RPMI8226 (cell line): Measurements from ENCODE around the gene GRM4.
A peak's percentile ranks its signal among the peaks of the same experiment; 100 is the strongest.

ENCODE experiments used
- DNase-seq: peaks from one replicate; pipeline ENCODE4 v3.0.0-alpha.2; 2015

The GRM4 gene

DNA sequence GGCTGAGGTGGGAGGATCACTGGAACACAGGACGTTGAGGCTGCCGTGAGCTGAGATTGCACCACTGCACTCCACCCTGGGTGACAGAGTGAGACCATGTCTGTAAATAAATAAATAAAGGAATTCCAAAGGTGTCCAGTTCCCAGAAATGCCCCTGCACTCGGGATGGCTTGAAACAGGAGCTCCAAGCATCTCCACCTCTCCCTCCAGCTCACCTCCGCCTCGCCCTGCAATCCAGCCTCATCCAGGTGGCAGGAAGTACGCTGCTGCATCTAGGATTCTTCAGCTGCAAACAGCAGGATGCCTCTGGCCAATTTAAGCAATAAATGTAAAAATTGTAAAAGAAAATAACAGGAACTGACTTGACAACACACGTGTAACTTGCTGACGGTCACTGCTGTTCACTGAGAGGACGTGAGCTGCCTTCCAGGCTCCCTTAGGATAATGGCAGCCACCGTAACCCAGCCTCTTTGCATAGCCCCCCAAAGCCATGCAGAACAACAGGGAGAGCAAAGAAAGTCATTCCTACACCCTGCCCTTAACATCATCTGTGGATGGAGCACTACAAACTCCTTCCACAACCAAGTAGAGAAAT, 11.4 kb upstream of the GRM4 start:
- no peak for DNase-seq

- DNase-seq: no peak
These were observed 9.8 kb upstream of the GRM4 start for GRCh38 chr6:34155471-34156300.

GRCh38 chr6:34154668-34155447, 9.0 kb upstream of the GRM4 start:
- peak; percentile 63 for DNase-seq

GRCh38 chr6:34152806-34153520, 7.1 kb upstream of the GRM4 start:
- no peak for DNase-seq

- no peak for DNase-seq
These were observed 6.2 kb upstream of the GRM4 start for GRCh38 chr6:34152042-34152524.

DNA sequence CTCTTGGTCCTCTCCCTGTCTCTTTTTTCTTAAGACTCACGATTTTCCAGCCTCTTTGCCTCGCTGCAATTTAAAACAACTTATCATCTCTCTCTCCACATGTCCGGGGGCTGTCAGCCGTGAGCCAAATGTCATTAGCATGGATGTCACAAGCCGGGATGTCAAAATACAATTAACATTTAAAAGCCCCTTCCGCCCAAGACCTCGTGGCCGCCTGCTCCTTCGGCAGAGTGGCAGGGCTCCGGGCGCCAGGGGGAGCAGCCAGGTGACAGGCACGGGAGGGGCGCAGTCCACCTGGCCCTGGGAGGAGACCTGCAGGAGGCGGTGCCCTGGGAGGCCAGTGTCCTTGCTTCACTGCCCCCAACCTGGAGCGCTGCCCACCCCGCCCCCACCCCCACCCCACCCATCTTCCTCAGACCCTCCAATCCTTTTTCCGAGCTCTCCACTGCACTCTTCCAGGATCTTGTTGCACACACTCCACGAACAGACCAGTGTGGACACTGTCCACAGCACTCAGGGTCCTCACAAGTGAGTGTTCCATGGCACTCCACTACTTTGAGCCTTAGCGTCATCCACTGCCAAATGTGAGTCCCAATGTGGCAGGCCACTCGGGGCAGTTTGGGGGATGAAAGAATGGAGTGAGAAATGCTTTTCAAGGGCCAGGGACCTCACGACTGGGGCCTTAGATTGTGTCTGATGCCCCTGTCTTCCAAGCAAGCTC, 5.6 kb upstream of the GRM4 start:
- peak; percentile 52 for DNase-seq

- DNase-seq: no peak
These were observed 4.9 kb upstream of the GRM4 start for GRCh38 chr6:34150766-34151165.

DNA sequence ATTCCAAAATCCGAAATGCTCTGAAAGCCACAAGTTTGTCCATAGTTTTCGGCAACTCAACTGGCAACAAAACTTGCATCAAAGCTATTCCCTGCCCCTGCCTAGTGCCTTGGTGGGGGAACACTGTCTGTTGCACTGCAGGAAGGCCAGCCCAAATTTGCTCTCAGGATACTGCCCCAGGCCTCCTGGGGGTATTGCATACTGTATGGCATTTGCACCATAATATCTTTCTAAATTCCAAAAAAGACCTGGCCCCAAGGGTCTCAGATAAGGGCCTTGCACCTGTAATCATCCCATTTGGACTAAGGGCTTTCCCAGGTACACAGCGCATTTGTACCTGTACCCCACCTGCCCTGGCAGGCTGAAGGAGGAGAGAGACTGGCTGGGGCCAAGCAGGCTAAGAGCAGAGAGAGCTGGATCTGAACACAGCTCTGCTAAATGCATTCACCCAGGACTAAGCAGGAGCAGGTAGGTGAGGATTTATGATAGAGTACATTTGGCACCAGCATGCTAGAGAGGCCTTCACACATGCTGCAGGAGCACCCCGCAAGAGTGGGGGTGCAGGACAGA, 4.0 kb upstream of the GRM4 start:
- DNase-seq: no peak

GRCh38 chr6:34149452-34149810, 3.5 kb upstream of the GRM4 start:
- no peak for DNase-seq

DNA sequence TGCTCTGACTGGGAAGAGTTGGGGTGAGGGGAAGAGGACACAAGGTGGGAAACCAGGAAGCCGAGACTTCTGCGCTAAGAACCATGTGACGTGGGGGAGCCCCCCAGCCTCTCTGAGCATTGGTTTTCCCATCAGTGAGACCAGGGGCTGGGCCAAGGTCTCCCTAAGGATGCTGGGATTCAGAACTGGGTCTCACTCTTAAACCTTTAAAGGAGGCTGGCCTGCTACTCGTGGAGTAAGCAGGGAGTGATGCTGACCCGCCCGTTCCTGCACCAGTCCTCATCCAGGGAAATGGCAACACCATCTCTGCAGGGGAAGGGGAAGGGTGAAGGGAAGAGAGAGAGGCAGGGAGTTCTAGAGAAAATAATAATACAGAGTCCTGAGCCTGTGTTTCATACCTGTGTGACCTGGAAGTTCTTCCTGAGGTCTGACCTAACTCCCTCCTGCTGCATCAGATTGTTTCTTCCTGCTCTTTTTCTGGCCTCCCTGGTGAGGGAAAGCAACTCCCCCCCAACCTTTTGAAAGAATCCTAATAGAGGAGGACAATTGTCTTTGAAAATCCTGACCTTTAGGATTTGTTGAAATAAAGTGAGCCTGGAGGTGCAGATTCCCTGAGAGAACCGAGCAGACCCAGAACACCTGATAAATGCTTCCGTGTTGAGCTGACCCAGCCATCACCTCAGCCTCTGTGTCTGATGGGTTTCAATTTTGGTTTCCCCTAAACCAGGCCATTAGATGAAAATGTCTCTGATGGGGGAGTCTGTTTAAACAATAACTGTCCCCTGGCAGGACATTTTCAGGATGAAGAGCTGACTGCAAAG, 3.0 kb upstream of the GRM4 start:
- DNase-seq: no peak

DNA sequence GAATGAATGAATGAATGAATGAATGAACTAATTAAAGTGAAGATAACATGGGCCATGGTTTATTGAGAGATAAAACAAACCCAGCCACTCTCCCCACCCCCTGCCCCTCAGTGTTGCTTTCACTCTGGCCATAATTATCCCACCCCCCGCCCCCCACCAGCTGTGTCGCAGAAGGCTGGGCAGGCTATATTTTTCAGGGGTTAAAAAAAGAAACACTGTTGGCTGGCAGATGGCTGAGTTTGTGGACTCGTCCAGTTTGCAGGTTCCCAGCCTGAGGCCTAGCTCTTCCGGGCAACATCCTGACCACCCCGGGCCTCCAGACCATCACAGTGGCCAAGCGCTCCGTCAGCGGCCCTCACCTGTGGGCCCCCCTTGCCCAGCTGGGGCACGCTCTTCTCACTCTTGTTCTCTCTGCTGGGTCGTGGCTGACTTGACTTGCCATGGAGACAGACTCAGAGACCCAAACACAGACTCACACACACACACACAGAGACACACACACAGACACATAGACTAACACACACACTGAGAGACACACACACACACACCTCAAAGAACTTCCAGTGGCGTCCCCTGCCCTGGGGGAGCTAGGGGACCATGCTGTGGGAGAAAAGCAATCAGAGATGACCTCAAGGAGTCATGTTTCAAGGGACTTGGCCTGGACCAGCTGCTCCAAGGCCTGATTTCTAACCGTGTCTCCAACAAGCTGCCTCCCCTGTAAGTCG, 2.2 kb upstream of the GRM4 start:
- DNase-seq: no peak

DNA sequence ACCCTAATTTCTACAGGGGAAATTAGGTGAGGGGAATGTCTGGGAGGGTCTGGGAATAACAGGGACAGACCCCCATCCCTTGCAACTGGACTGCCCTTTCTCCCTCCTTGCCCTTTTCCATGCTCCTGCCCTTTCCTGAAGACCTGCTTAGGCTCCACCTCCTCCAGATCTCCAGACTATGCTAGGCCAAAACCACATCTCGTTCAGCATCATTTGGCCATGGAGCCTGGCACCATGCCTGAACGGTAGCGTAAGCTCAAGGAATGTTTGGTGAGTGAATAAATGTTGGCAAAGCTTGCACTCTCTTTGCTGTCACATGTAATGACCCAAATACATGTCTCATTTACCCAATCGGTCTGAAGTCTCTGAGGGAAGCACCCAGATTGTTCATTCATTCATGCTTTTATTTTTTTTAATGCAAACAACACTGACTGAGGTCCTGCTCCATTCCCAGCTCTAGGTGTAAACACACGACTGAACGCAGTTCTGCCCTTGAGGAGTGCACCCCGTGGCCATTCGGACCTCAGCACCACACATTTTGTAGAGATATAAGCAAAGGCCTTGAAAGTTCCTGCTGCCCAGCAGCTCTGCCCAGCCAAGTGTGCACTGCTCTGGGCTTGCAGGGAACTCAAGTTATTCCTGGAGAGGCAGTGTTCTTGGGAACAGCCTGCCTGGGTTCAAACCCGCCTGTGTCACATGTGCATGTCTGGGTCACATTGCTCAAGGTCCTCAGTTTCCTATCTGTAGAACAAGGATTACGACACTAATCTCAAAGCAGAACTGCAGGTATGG, 1.1 kb upstream of the GRM4 start:
- DNase-seq: no peak

- peak; percentile 33 for DNase-seq
These were observed 496 bp downstream of the GRM4 start for GRCh38 chr6:34145161-34146020.

- DNase-seq: no peak
These were observed 1.2 kb downstream of the GRM4 start for GRCh38 chr6:34144581-34145160.

- peak; percentile 73 for DNase-seq
These were observed 1.9 kb downstream of the GRM4 start for GRCh38 chr6:34143884-34144580.

DNA sequence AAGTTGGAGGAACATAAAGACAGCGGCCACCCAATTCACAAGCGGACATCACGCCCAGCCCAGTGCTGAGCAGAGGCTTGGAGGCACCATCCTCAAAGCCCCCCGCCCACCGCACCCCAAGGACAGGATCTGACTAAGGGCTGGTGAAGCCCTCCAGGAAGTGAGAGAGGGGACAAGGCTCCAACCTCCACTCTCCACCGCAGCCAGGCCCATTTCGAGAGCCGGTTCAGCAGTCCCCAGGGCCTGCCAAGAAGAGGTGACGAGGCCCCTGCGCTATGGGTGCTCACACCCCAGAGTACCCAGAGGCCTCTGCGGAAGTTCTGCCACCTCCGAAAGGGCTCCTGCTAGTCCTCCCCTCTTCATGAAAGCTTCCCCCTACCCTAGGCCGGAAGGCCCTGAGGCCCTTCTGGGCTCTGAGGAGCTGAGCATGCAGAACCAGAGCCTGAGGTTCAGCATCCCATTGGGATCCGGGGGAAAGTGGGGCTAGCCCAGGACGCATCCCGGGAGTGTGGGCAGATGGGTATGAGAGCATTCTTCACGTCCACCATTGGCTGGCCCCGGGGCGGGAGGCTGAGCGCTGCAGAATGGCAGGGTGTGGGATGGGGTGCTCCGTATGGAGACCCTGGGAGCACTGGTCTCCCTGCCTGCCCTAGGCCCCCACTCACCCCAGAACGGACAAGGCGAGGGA, 2.5 kb downstream of the GRM4 start:
- no peak for DNase-seq
